KMS-11 (cell line): ENCODE data around the gene DCAF5.

Experiments
- H2AFZ ChIP-seq: fragments of 200-600 bp; sonication (generic); 2 replicates; pipeline ENCODE4 v1.6.1; 2016; ENCODE audit warnings: antibody characterized with exemption, mixed run types, low read depth
- H3K27ac ChIP-seq: fragments of 200-600 bp; sonication (generic); 2 replicates; pipeline ENCODE4 v1.6.1; 2016; ENCODE audit warnings: mild to moderate bottlenecking, mixed run types
- H3K27me3 ChIP-seq: fragments of 200-600 bp; sonication (generic); 2 replicates; pipeline ENCODE4 v1.6.1; 2017; ENCODE audit warnings: mild to moderate bottlenecking, low read depth, mixed run types, moderate library complexity; ENCODE audit not compliant: insufficient read depth
- H3K36me3 ChIP-seq: fragments of 200-600 bp; sonication (generic); 2 replicates; pipeline ENCODE4 v1.6.1; 2017; ENCODE audit warnings: mild to moderate bottlenecking, mixed run types; ENCODE audit not compliant: insufficient read depth
- H3K4me1 ChIP-seq: fragments of 200-600 bp; sonication (generic); 2 replicates; pipeline ENCODE4 v1.6.1; 2016; ENCODE audit warnings: mild to moderate bottlenecking, low read depth, mixed run types; ENCODE audit not compliant: poor library complexity, severe bottlenecking
- H3K4me2 ChIP-seq: fragments of 200-600 bp; sonication (generic); 2 replicates; pipeline ENCODE4 v1.7.0; 2016; ENCODE audit warnings: mild to moderate bottlenecking, mixed run types
- H3K4me3 ChIP-seq: fragments of 200-600 bp; sonication (generic); IDR thresholded peaks from 2 replicates; pipeline ENCODE4 v1.6.1; 2017; ENCODE audit warnings: low read depth, low read length, mixed read lengths; ENCODE audit not compliant: insufficient read depth
- H3K79me2 ChIP-seq: fragments of 200-600 bp; sonication (generic); 2 replicates; pipeline ENCODE4 v1.6.1; 2016; ENCODE audit warnings: low read depth, mixed run types; ENCODE audit not compliant: insufficient read depth
- H3K9ac ChIP-seq: fragments of 200-600 bp; sonication (generic); 2 replicates; pipeline ENCODE4 v1.6.1; 2016; ENCODE audit warnings: mild to moderate bottlenecking, mixed run types
- H4K20me1 ChIP-seq: fragments of 200-600 bp; sonication (generic); 2 replicates; pipeline ENCODE4 v1.6.1; 2016; ENCODE audit warnings: mild to moderate bottlenecking, mixed run types; ENCODE audit not compliant: insufficient read depth
- CTCF ChIP-seq: fragments of 200-600 bp; sonication (generic); conservative IDR thresholded peaks from 2 replicates; pipeline ENCODE4 v1.6.1; 2017; ENCODE audit warnings: low read depth, mild to moderate bottlenecking, antibody characterized with exemption, low read length, moderate library complexity, mixed read lengths

The DCAF5 gene

GRCh38 chr14:69052181-69052601 lies 100.7 kb downstream of the DCAF5 start:
- peaks cover 15% of the 10 kb centered on the region for H3K4me1 ChIP-seq
- H3K4me3 ChIP-seq, result no peak overlapping the region
- H2AFZ ChIP-seq, result no peak overlapping the region
- H3K36me3 ChIP-seq, result no peaks in the 10 kb centered on the region
- no peaks in the 10 kb centered on the region for H4K20me1 ChIP-seq
- H3K27me3 ChIP-seq, result no peaks in the 10 kb centered on the region
- no peak for TF ChIP-seq CTCF
- H3K9ac ChIP-seq, result no peak overlapping the region
- H3K79me2 ChIP-seq, result no peaks in the 10 kb centered on the region
- H3K27ac ChIP-seq, result no peak overlapping the region
- H3K4me2 ChIP-seq, result no peak overlapping the region

- no peak for TF ChIP-seq CTCF
- Histone ChIP-seq H4K20me1 (no peaks in the 10 kb centered on the region), H3K27me3 (no peaks in the 10 kb centered on the region), H3K4me2 (no peak overlapping the region), H2AFZ (no peak overlapping the region), H3K36me3 (no peaks in the 10 kb centered on the region), H3K79me2 (no peaks in the 10 kb centered on the region), H3K27ac (no peak overlapping the region), H3K4me3 (no peak overlapping the region), H3K9ac (no peak overlapping the region), H3K4me1 (no peaks in the 10 kb centered on the region)
Measured at GRCh38 chr14:69050240-69051184, 102.4 kb downstream of the DCAF5 start.

GRCh38 chr14:69049675-69050074 lies 103.2 kb downstream of the DCAF5 start:
- Histone ChIP-seq H3K4me2 (no peak overlapping the region), H3K79me2 (no peaks in the 10 kb centered on the region), H3K27ac (no peak overlapping the region)

GRCh38 chr14:69048456-69048855 lies 104.5 kb downstream of the DCAF5 start:
- no peak overlapping the region for H3K4me3 ChIP-seq
- no peaks in the 10 kb centered on the region for H3K27me3 ChIP-seq
- no peak overlapping the region for H3K9ac ChIP-seq
- H3K36me3 ChIP-seq, result no peaks in the 10 kb centered on the region
- no peaks in the 10 kb centered on the region for H3K79me2 ChIP-seq
- no peak overlapping the region for H3K27ac ChIP-seq
- no peaks in the 10 kb centered on the region for H3K4me1 ChIP-seq
- no peaks in the 10 kb centered on the region for H4K20me1 ChIP-seq
- no peak overlapping the region for H3K4me2 ChIP-seq
- H2AFZ ChIP-seq, result no peak overlapping the region
- no peak for TF ChIP-seq CTCF

More at GRCh38 chr14:69049675-69050074, 103.2 kb downstream of the DCAF5 start:
- Histone ChIP-seq H3K36me3 (no peaks in the 10 kb centered on the region), H3K4me1 (no peaks in the 10 kb centered on the region), H3K27me3 (no peaks in the 10 kb centered on the region), H3K9ac (no peak overlapping the region), H4K20me1 (no peaks in the 10 kb centered on the region), H2AFZ (no peak overlapping the region), H3K4me3 (no peak overlapping the region)
- no peak for TF ChIP-seq CTCF
